Measurements from ENCODE around the gene CHORDC1.
"Not testable (repeated sequence)": the region's sequence is repeated elsewhere in the genome, so short reads cannot be mapped to it uniquely, and the experiment has no call there.

CHORDC1 gene

GRCh38 chr11:90243534-90243933 is 20.7 kb upstream of the CHORDC1 start:
- no peak for DNase-seq (ENCODE audit: low read depth, low spot score)
- no peaks in the 10 kb centered on the region for H3K36me3 ChIP-seq (ENCODE audit: insufficient read depth, low read length)
- TF ChIP-seq POLR2AphosphoS5 (IDR thresholded peaks at IDR 0.05; ENCODE audit: borderline replicate concordance, low read depth, low read length) (no peak), FOXP2 (optimal IDR thresholded peaks at IDR 0.05; ENCODE audit: control extremely low read depth, extremely low read length, insufficient read depth) (no peak), EZH2 (IDR thresholded peaks at IDR 0.05) (no peak)
- H3K9me3 ChIP-seq (ENCODE audit: low read depth, low read length) = no peaks in the 10 kb centered on the region
- H3K27ac ChIP-seq = no peak overlapping the region
- no peak overlapping the region for H3K9ac ChIP-seq (ENCODE audit: insufficient read length)
- H3K4me3 ChIP-seq = no peak overlapping the region

GRCh38 chr11:90242894-90243416 is 20.1 kb upstream of the CHORDC1 start:
- DNase-seq (ENCODE audit: low read depth, low spot score) = no peak
- TF ChIP-seq FOXP2 (optimal IDR thresholded peaks at IDR 0.05; ENCODE audit: control extremely low read depth, extremely low read length, insufficient read depth) (no peak), POLR2AphosphoS5 (IDR thresholded peaks at IDR 0.05; ENCODE audit: borderline replicate concordance, low read depth, low read length) (no peak), EZH2 (IDR thresholded peaks at IDR 0.05) (no peak)
- H3K4me3 ChIP-seq = no peak overlapping the region

GRCh38 chr11:90241414-90241813 is 18.6 kb upstream of the CHORDC1 start:
- no peak for DNase-seq (ENCODE audit: low read depth, low spot score)
- no peak overlapping the region for H3K4me3 ChIP-seq

More at GRCh38 chr11:90242894-90243416, 20.1 kb upstream of the CHORDC1 start:
- Histone ChIP-seq H3K27ac (no peak overlapping the region), H3K9ac (ENCODE audit: insufficient read length) (no peak overlapping the region), H3K9me3 (ENCODE audit: low read depth, low read length) (no peaks in the 10 kb centered on the region), H3K36me3 (ENCODE audit: insufficient read depth, low read length) (no peaks in the 10 kb centered on the region)

GRCh38 chr11:90239967-90240636 is 17.3 kb upstream of the CHORDC1 start:
- H3K9me3 ChIP-seq (ENCODE audit: low read depth, low read length); DNase-seq (ENCODE audit: low read depth, low spot score); H3K36me3 ChIP-seq (ENCODE audit: insufficient read depth, low read length); H3K9ac ChIP-seq (ENCODE audit: insufficient read length); H3K4me3 ChIP-seq; H3K27ac ChIP-seq: not testable (repeated sequence)

More at GRCh38 chr11:90241414-90241813, 18.6 kb upstream of the CHORDC1 start:
- no peaks in the 10 kb centered on the region for H3K9me3 ChIP-seq (ENCODE audit: low read depth, low read length)
- TF ChIP-seq FOXP2 (optimal IDR thresholded peaks at IDR 0.05; ENCODE audit: control extremely low read depth, extremely low read length, insufficient read depth) (no peak), EZH2 (IDR thresholded peaks at IDR 0.05) (no peak), POLR2AphosphoS5 (IDR thresholded peaks at IDR 0.05; ENCODE audit: borderline replicate concordance, low read depth, low read length) (no peak)
- no peaks in the 10 kb centered on the region for H3K36me3 ChIP-seq (ENCODE audit: insufficient read depth, low read length)
- H3K9ac ChIP-seq (ENCODE audit: insufficient read length) = no peak overlapping the region
- H3K27ac ChIP-seq = no peak overlapping the region

- Histone ChIP-seq H3K9ac (ENCODE audit: insufficient read length) (no peak overlapping the region), H3K36me3 (ENCODE audit: insufficient read depth, low read length) (no peaks in the 10 kb centered on the region), H3K9me3 (ENCODE audit: low read depth, low read length) (no peaks in the 10 kb centered on the region), H3K27ac (no peak overlapping the region), H3K4me3 (no peak overlapping the region)
- no peak for TF ChIP-seq POLR2AphosphoS5 (IDR thresholded peaks at IDR 0.05; ENCODE audit: borderline replicate concordance, low read depth, low read length)
- TF ChIP-seq FOXP2 (optimal IDR thresholded peaks at IDR 0.05; ENCODE audit: control extremely low read depth, extremely low read length, insufficient read depth) = no peak
- no peak for TF ChIP-seq EZH2 (IDR thresholded peaks at IDR 0.05)
- no peak for DNase-seq (ENCODE audit: low read depth, low spot score)
These were observed 14.2 kb upstream of the CHORDC1 start for GRCh38 chr11:90237004-90237403.

GRCh38 chr11:90235526-90235925 is 12.7 kb upstream of the CHORDC1 start:
- H3K36me3 ChIP-seq (ENCODE audit: insufficient read depth, low read length) = no peaks in the 10 kb centered on the region
- no peak overlapping the region for H3K4me3 ChIP-seq
- H3K27ac ChIP-seq = no peak overlapping the region
- no peaks in the 10 kb centered on the region for H3K9me3 ChIP-seq (ENCODE audit: low read depth, low read length)
- no peak for DNase-seq (ENCODE audit: low read depth, low spot score)
- no peak overlapping the region for H3K9ac ChIP-seq (ENCODE audit: insufficient read length)
- TF ChIP-seq FOXP2 (optimal IDR thresholded peaks at IDR 0.05; ENCODE audit: control extremely low read depth, extremely low read length, insufficient read depth) (no peak), EZH2 (IDR thresholded peaks at IDR 0.05) (no peak), POLR2AphosphoS5 (IDR thresholded peaks at IDR 0.05; ENCODE audit: borderline replicate concordance, low read depth, low read length) (no peak)

- Histone ChIP-seq H3K27ac (no peak overlapping the region), H3K4me3 (no peak overlapping the region), H3K9me3 (ENCODE audit: low read depth, low read length) (no peaks in the 10 kb centered on the region), H3K36me3 (ENCODE audit: insufficient read depth, low read length) (no peaks in the 10 kb centered on the region), H3K9ac (ENCODE audit: insufficient read length) (no peak overlapping the region)
- no peak for DNase-seq (ENCODE audit: low read depth, low spot score)
- TF ChIP-seq FOXP2 (optimal IDR thresholded peaks at IDR 0.05; ENCODE audit: control extremely low read depth, extremely low read length, insufficient read depth) = no peak
These were observed 12.1 kb upstream of the CHORDC1 start for GRCh38 chr11:90234977-90235376.

GRCh38 chr11:90229791-90230190 is 6.9 kb upstream of the CHORDC1 start:
- no peak for DNase-seq (ENCODE audit: low read depth, low spot score)
- H3K9ac ChIP-seq (ENCODE audit: insufficient read length) = no peak overlapping the region
- H3K4me3 ChIP-seq = no peak overlapping the region

GRCh38 chr11:90228056-90228455 is 5.2 kb upstream of the CHORDC1 start:
- no peak for DNase-seq (ENCODE audit: low read depth, low spot score)
- Histone ChIP-seq H3K9me3 (ENCODE audit: low read depth, low read length) (no peaks in the 10 kb centered on the region), H3K4me3 (no peak overlapping the region), H3K27ac (no peak overlapping the region), H3K9ac (ENCODE audit: insufficient read length) (no peak overlapping the region), H3K36me3 (ENCODE audit: insufficient read depth, low read length) (no peaks in the 10 kb centered on the region)
- TF ChIP-seq EZH2 (IDR thresholded peaks at IDR 0.05) (no peak), POLR2AphosphoS5 (IDR thresholded peaks at IDR 0.05; ENCODE audit: borderline replicate concordance, low read depth, low read length) (no peak), FOXP2 (optimal IDR thresholded peaks at IDR 0.05; ENCODE audit: control extremely low read depth, extremely low read length, insufficient read depth) (no peak)

More at GRCh38 chr11:90229791-90230190, 6.9 kb upstream of the CHORDC1 start:
- H3K9me3 ChIP-seq (ENCODE audit: low read depth, low read length) = no peaks in the 10 kb centered on the region
- H3K27ac ChIP-seq = no peak overlapping the region
- TF ChIP-seq EZH2 (IDR thresholded peaks at IDR 0.05) (no peak), FOXP2 (optimal IDR thresholded peaks at IDR 0.05; ENCODE audit: control extremely low read depth, extremely low read length, insufficient read depth) (no peak), POLR2AphosphoS5 (IDR thresholded peaks at IDR 0.05; ENCODE audit: borderline replicate concordance, low read depth, low read length) (no peak)
- H3K36me3 ChIP-seq (ENCODE audit: insufficient read depth, low read length) = no peaks in the 10 kb centered on the region

All from SK-N-MC (cell line).